Effector memory CD8-positive, alpha-beta T cell (primary cell): ENCODE measurements around the gene HDAC1.
"Not testable (repeated sequence)": the region's sequence is repeated elsewhere in the genome, so short reads cannot be mapped to it uniquely, and the experiment has no call there.

Source experiments
- ATAC-seq: fragments of 150-1000 bp; cut with Tn5 transposase; replicated peaks from 2 replicates; pipeline ENCODE4 v1.10.0; 2021; ENCODE audit warnings: mild to moderate bottlenecking, moderate library complexity
- DNase-seq, 3 experiments: peaks; one replicate each; pipeline ENCODE4 v3.0.0; 2021
- H3K27ac Mint-ChIP-seq, 2 donors: one replicate each; pipeline ENCODE4 v1.8.0; 2022; ENCODE audit warnings: mild to moderate bottlenecking in 2 of 2, mixed read lengths in 2 of 2, moderate library complexity in 2 of 2
- H3K27me3 Mint-ChIP-seq, 2 donors: one replicate each; pipeline ENCODE4 v1.8.0; 2022; ENCODE audit warnings: mixed read lengths in 2 of 2
- H3K36me3 Mint-ChIP-seq: one replicate; pipeline ENCODE4 v1.8.0; 2022; ENCODE audit warnings: mild to moderate bottlenecking, moderate library complexity, mixed read lengths; ENCODE audit not compliant: insufficient read depth
- H3K4me1 Mint-ChIP-seq, 2 donors: one replicate each; pipeline ENCODE4 v1.8.0; 2022; ENCODE audit warnings: low read depth in 2 of 2, mixed read lengths in 2 of 2
- H3K4me3 Mint-ChIP-seq, 2 donors: one replicate each; pipeline ENCODE4 v1.8.0; 2022; ENCODE audit warnings: mild to moderate bottlenecking in 2 of 2, mixed read lengths in 2 of 2, moderate library complexity in 2 of 2
- H3K9me3 Mint-ChIP-seq, 2 donors: one replicate each; pipeline ENCODE4 v1.8.0; 2022; ENCODE audit warnings: mixed read lengths in 2 of 2

Gene HDAC1

DNA sequence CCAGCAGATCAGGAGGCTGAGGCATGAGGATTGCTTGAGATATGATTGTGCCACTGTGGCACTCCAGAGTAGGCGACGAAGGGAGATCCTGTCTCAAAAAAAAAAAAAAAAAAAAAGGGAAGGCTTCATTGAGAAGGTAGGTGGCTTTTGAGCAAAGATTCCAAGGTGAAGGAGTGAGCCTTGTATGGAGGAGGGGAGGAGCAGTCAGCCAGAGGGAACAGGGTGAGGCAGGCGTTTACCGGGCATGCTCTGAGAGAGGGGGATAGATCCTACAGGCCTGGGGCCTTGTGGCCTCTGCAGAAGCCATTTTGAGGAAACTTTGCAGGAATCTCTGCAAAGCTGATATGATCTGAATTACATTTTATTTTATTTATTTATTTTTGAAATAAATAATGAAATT lies 5.1 kb upstream of the HDAC1 start:
- peak overlapping the region in 1 of 2 donors; percentile 28 for H3K4me3 Mint-ChIP-seq
- ATAC-seq (no peak), DNase-seq (no peak)
- H3K9me3 Mint-ChIP-seq: no peaks in the 10 kb centered on the region
- H3K27ac Mint-ChIP-seq: peak overlapping the region in 1 of 2 donors; percentile 73
- H3K4me1 Mint-ChIP-seq: peaks cover 5 to 6% of the 10 kb centered on the region in 2 donors
- no peaks in the 10 kb centered on the region for H3K27me3 Mint-ChIP-seq
- H3K36me3 Mint-ChIP-seq: peaks cover 47% of the 10 kb centered on the region

DNA sequence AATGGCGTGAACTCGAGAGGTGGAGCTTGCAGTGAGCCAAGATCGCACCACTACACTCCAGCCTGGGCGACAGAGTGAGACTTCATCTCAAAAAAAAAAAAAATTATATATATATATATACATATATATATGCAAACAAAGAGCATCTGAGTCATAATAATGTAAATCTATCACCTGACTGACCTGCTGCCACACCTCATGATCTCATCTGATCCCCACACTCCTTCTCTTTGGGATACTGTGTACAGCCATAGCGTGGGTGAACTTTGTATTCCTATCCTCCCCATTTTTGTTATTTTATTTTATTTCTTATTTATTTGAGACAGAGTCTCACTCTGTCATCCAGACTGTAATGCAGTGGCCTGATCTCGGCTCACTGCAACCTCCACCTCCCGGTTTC lies 2.6 kb upstream of the HDAC1 start:
- ATAC-seq (no peak), DNase-seq (no peak)
- H3K36me3 Mint-ChIP-seq: peaks cover 47% of the 10 kb centered on the region
- H3K27ac Mint-ChIP-seq: no peak overlapping the region
- H3K27me3 Mint-ChIP-seq: no peaks in the 10 kb centered on the region
- no peak overlapping the region for H3K4me3 Mint-ChIP-seq
- H3K4me1 Mint-ChIP-seq: peaks cover 11 to 14% of the 10 kb centered on the region in 2 donors
- no peaks in the 10 kb centered on the region for H3K9me3 Mint-ChIP-seq

DNA sequence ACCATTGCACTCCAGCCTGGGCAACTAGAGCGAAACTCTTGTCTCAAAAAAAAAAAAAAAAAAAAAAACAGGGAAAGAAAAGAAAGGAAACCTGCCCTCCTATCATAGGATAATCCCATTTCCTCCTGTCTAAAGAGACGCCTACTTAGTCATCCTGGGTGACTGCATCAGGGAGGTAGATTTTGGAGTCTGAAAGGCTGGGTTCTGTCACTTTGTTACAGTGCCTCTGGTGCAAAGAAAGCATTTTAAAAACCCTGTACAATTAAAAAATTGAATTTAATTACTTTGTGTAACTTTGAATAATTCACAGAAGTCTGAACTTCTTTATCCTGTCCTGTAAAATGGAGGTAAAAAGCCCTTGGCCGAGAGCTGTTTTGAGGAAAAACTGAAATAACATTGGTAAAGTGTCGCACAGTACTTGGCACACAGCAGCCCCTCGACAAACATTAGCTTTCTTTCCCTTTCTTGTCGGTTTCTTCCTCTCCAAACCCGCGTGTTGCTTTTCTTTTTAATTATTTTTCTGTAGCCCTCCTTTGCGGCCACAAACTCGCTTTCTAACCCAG lies 657 bp upstream of the HDAC1 start:
- Mint-ChIP-seq H3K36me3 (peaks cover 35% of the 10 kb centered on the region), H3K27me3 (no peaks in the 10 kb centered on the region), H3K27ac (peak overlapping the region; percentile 93 to 96), H3K4me1 (peaks cover 26 to 27% of the 10 kb centered on the region in 2 donors), H3K9me3 (no peaks in the 10 kb centered on the region), H3K4me3 (peak overlapping the region; percentile 92 to 97)
- no peak for DNase-seq
- no peak for ATAC-seq

- ATAC-seq, DNase-seq, H3K9me3 Mint-ChIP-seq, H3K27me3 Mint-ChIP-seq, H3K4me3 Mint-ChIP-seq: not testable (repeated sequence)
- Mint-ChIP-seq H3K4me1 (peaks cover 44 to 53% of the 10 kb centered on the region in 2 donors), H3K36me3 (peaks cover 43% of the 10 kb centered on the region), H3K27ac (peak overlapping the region; percentile 23 to 49)
Measured at GRCh38 chr1:32298211-32298610, 6.3 kb downstream of the HDAC1 start.

DNA sequence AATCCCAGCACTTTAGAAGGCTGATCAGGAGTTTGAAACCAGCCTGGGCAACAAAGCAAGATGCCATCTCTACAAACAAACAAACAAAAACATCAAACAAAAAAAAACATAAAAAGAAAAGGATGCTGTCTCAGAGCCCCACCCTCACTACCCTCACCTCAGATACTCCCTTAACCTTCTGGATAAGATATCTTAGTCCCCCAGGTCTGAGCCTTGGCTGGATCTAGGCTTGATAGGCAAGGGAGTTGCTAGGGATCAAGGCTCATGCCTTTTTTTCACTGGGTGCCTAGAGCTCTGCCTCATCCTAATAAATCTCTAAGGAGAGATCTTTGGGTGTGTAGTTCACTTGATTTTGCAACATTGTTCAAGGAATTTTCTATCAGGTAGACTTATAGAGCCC lies 7.4 kb downstream of the HDAC1 start:
- no peaks in the 10 kb centered on the region for H3K27me3 Mint-ChIP-seq
- no peaks in the 10 kb centered on the region for H3K9me3 Mint-ChIP-seq
- DNase-seq (no peak), ATAC-seq (no peak)
- peaks cover 49% of the 10 kb centered on the region for H3K36me3 Mint-ChIP-seq
- no peak overlapping the region for H3K4me3 Mint-ChIP-seq
- peak overlapping the region; percentile 23 to 49 for H3K27ac Mint-ChIP-seq
- H3K4me1 Mint-ChIP-seq: peaks cover 45 to 64% of the 10 kb centered on the region in 2 donors

DNA sequence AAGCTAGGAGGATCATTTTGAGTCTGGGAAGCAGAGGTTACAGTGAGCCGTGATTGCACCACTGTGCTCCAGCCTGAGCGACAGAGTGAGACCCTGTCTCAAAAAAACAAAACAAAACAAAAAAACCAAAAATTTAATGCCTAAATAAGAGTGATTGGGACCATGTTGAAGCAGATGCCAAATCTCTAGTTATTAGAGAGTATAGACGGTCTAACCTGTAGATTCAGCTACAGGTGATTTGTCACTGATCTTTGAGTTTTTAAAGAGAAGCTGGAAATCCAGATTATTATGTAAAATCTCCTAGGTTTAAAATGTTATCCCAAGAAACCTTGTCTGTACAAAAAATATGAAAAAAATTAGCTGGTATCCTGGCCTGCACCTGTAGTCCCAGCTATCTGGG lies 11.5 kb downstream of the HDAC1 start:
- Mint-ChIP-seq H3K27me3 (no peaks in the 10 kb centered on the region), H3K27ac (peak overlapping the region; percentile 1 to 17), H3K4me1 (peaks cover 34 to 59% of the 10 kb centered on the region in 2 donors), H3K9me3 (no peaks in the 10 kb centered on the region), H3K4me3 (no peak overlapping the region), H3K36me3 (peaks cover 58% of the 10 kb centered on the region)
- DNase-seq (no peak), ATAC-seq (no peak)

DNA sequence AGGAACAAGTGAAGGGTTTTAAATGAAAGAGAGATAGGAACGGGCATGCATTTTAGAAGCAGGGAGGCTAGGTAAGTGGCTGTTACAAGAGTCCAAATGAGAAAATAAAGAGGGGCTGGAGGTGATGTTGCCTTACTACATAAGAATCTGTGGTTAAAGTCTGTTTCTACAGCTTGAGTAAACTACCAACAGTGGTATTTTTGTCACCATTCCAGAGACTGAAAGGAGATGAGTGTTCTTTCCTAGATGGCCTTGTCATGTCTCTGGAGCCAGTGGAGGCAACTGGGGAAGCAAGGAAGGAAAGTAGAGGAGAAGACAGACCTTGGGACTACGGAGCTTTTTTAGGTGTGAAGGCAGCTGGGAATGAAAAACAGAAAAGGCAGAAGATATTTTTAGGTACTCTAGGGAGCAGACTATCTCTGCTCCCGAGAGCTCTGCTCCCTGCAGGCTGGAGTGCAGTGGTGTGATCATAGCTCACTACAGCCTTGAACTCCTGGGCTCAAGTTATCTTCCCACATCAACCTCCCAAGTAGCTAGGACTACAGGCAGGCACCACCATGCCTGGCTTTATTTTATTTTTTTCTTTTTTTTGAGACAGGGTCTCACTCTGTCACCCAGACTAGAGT lies 12.2 kb downstream of the HDAC1 start:
- Mint-ChIP-seq H3K4me1 (peaks cover 35 to 61% of the 10 kb centered on the region in 2 donors), H3K36me3 (peaks cover 55% of the 10 kb centered on the region), H3K27ac (peak overlapping the region; percentile 1 to 17), H3K4me3 (no peak overlapping the region), H3K27me3 (no peaks in the 10 kb centered on the region), H3K9me3 (no peaks in the 10 kb centered on the region)
- no peak for DNase-seq
- no peak for ATAC-seq

DNA sequence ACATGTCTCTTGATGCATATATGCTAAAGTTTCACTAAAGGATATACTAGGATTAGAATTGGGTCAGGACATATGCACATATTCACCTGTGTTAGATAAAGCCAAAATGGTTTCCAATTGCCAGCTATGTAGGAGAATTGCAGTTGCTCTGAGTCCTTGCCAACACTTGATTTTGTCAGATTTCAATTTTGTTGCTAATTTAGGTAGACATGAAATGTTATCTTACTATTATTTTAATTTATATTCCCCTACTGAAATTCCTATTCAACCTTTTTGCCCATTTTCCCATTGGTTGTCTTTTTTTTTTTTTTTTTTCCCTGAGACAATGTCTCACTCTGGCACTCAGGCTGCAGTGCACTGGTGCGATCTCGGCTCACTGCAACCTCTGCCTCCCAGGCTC lies 13.4 kb downstream of the HDAC1 start:
- Mint-ChIP-seq H3K27me3 (no peaks in the 10 kb centered on the region), H3K9me3 (no peaks in the 10 kb centered on the region), H3K36me3 (peaks cover 50% of the 10 kb centered on the region), H3K4me1 (peaks cover 31 to 58% of the 10 kb centered on the region in 2 donors), H3K27ac (no peak overlapping the region), H3K4me3 (no peak overlapping the region)
- ATAC-seq: no peak
- no peak for DNase-seq

GRCh38 chr1:32307324-32307723 lies 15.4 kb downstream of the HDAC1 start:
- Mint-ChIP-seq H3K27me3 (no peaks in the 10 kb centered on the region), H3K36me3 (peaks cover 45% of the 10 kb centered on the region), H3K9me3 (no peaks in the 10 kb centered on the region), H3K4me1 (peaks cover 32 to 67% of the 10 kb centered on the region in 2 donors), H3K27ac (peak overlapping the region; percentile 21 to 36), H3K4me3 (peak overlapping the region in 1 of 2 donors; percentile 46)
- DNase-seq (no peak), ATAC-seq (no peak)

- DNase-seq: no peak
- Mint-ChIP-seq H3K4me3 (no peak overlapping the region), H3K27me3 (no peaks in the 10 kb centered on the region), H3K4me1 (peaks cover 31 to 61% of the 10 kb centered on the region in 2 donors), H3K36me3 (peaks cover 24% of the 10 kb centered on the region), H3K9me3 (no peaks in the 10 kb centered on the region), H3K27ac (peak overlapping the region; percentile 3 to 85)
- no peak for ATAC-seq
Measured at GRCh38 chr1:32309960-32310359, 18.1 kb downstream of the HDAC1 start.

DNA sequence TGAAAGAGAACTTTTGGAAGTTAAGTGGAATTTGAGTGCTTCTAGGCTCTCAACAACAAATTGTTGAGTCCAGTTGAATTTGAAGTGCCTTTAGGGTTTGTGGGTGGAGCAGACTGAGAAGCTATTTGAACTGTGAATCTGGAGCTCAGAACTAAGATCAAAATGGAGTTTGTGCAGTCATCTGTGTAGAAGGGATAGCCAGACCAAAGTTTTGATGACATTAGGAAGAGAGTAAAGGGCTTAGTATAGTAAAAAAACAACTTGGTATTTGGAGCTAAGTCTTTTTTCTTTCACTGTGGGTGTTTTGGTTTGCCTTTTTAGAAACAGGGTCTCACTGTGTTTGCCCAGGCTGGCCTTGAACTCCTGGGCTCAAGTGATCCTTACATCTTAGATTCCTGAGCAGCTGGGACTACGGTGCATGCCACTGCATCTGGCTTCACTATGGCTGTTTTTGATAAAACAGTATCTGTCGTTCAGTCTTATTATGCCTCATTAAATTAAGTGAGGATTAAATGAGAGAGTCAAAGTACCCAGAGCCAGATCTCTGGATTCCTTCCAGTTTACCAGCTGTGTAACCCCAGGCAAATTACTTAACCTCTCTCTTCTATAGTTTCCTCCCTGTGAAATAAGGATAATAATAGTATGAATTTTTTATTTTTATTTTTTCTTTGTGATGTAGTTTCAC lies 20.0 kb downstream of the HDAC1 start:
- no peaks in the 10 kb centered on the region for H3K9me3 Mint-ChIP-seq
- H3K36me3 Mint-ChIP-seq: peaks cover 14% of the 10 kb centered on the region
- ATAC-seq: no peak
- peak overlapping the region in 1 of 2 donors; percentile 85 for H3K27ac Mint-ChIP-seq
- DNase-seq: no peak
- H3K4me1 Mint-ChIP-seq: peaks cover 30 to 62% of the 10 kb centered on the region in 2 donors
- H3K4me3 Mint-ChIP-seq: no peak overlapping the region
- no peaks in the 10 kb centered on the region for H3K27me3 Mint-ChIP-seq

GRCh38 chr1:32316903-32317277 lies 25.0 kb downstream of the HDAC1 start:
- Mint-ChIP-seq H3K36me3 (peaks cover 23% of the 10 kb centered on the region), H3K27ac (peak overlapping the region; percentile 74 to 78), H3K4me3 (no peak overlapping the region), H3K4me1 (peaks cover 19 to 32% of the 10 kb centered on the region in 2 donors), H3K9me3 (no peaks in the 10 kb centered on the region), H3K27me3 (no peaks in the 10 kb centered on the region)
- DNase-seq: no peak
- no peak for ATAC-seq

GRCh38 chr1:32318127-32318869 lies 26.4 kb downstream of the HDAC1 start:
- DNase-seq (no peak), ATAC-seq (no peak)
- Mint-ChIP-seq H3K27ac (no peak overlapping the region), H3K27me3 (no peaks in the 10 kb centered on the region), H3K9me3 (no peaks in the 10 kb centered on the region), H3K4me1 (peaks cover 26 to 37% of the 10 kb centered on the region in 2 donors), H3K36me3 (peaks cover 26% of the 10 kb centered on the region), H3K4me3 (no peak overlapping the region)
